ENCODE results near the gene NRL. TPM values are rescaled to one million over a fixed set of nuclear protein-coding genes. Genes with fewer than 3 reads are reported as not detected.

Gene NRL
- total RNA-seq, 1 experiment from 2014 or later = 3.1 TPM

- DNase-seq (ENCODE audit: low read depth) = no peak
Observed at GRCh38 chr14:24098927-24099813, 15.6 kb downstream of the NRL start.

DNA sequence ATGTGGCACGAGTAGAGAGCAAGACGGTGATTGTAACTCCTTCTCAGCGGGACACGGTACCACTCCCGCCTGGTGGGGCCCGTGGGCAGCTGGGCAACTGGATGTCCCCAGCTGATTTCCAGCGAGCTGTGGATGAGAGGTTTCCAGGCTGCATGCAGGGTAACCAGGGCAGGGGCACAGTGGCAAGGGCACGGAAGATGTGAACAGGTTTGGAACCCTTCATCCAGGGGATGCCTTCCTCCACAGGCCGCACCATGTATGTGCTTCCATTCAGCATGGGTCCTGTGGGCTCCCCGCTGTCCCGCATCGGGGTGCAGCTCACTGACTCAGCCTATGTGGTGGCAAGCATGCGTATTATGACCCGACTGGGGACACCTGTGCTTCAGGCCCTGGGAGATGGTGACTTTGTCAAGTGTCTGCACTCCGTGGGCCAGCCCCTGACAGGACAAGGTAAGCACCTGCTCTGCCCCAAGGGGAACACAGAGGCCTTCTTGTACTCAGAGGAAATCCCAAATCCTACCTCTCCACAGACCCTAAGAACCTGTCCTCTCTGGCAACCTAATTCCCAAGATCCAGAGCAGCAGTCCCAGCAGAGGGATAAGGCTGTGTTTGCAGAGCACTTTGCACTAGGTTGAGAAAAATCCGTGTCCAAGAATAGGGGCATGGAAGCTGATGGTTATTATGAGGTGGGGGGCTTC is 16.4 kb downstream of the NRL start:
- DNase-seq (ENCODE audit: low read depth) = no peak

- DNase-seq (ENCODE audit: low read depth) = no peak
Observed at GRCh38 chr14:24096545-24097181, 18.1 kb downstream of the NRL start.

DNA sequence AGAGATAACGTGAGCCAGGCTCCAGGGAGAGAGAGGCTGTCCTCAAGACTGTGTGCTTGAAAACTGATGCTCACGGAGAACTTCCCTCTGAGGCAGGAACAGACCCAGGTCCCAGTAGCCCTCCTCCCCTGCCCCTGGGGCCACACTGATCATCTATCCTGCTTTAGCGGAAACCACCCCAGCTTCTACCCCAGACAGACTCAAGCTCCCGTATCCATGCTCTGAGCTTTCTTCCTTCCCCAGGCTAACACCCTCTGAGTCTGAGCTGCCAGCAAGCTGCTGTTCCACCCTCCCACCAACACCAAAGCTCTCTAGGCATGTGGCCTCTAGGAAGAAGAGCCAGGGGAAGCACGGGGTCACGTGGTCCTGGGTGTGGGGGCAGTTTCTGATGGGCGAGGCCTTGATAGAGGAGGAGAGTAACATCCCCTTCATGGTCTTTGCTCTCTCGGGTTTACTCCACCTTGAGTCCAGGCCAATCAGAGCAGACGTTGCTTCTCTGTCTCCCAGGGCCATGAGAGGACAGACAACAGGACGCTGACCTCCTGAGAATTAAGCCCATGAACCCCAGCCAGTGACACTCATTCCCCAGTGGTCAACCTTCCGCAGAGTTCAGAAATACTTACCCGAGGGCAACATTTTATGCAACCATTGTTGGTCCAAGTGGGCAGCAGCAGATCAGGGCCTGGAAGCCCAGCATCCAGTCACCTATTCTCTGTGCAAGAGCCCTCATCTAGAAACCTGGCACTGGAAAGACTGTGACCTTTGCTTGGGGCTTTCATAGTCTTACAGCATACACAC is 19.3 kb downstream of the NRL start:
- DNase-seq (ENCODE audit: low read depth) = peak; percentile 69

GRCh38 chr14:24094841-24095270 is 19.9 kb downstream of the NRL start:
- DNase-seq (ENCODE audit: low read depth) = peak; percentile 49

DNA sequence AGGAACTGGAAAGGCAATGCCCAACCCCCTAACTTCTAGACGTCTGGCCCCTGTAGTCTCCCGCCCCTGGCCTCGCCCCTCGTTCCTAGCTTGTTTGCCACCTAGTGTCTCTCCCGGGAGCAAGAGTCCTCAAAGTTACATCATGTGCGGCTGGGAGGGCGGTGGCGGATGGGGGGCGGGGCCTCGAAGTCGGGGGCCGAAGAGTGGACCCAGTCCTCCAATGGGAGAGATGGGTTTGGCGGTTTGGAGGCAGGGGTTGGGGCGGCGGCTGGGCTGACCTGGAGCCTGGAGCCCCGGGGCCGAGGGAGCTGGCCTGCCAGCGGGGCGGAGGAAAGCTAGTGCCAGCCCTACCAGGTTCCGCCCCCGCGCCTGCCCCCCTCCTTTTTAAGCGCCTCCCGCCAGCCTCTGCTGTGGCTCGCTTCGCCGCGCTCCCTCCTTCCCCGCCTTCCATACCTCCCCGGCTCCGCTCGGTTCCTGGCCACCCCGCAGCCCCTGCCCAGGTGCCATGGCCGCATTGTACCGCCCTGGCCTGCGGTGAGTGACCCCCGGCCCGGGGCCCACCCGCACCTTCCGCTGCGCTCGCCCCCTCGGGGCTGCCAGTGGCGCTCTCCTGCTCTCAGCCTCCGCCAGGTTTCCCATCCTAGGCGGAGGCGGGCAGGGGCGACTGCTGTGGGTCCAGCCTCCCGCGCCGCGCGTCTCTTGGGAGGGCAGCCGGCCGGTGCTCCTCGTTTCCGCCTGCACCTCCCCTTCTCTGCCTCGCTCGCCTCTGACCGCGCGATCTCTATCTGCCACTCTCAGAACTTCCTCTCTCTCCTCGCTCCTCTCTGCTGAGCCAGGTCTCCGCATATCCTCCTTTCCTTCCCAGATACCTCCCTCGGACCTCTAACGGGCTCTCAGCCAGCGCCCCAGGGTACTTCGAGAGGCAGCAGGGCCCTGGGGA is 20.6 kb downstream of the NRL start, which contains the start of gene PCK2:
Gene PCK2, plus strand, starts transcription at position 411 of the 940 bp plus-strand sequence. Its CDS starts 95 bp downstream, at position 506.
- DNase-seq (ENCODE audit: low read depth) = peak; percentile 96

- no peak for DNase-seq (ENCODE audit: low read depth)
Observed at GRCh38 chr14:24093207-24093900, 21.4 kb downstream of the NRL start.

GRCh38 chr14:24092505-24093206 is 22.1 kb downstream of the NRL start:
- DNase-seq (ENCODE audit: low read depth) = no peak

- no peak for DNase-seq (ENCODE audit: low read depth)
Observed at GRCh38 chr14:24092110-24092504, 22.6 kb downstream of the NRL start.

DNA sequence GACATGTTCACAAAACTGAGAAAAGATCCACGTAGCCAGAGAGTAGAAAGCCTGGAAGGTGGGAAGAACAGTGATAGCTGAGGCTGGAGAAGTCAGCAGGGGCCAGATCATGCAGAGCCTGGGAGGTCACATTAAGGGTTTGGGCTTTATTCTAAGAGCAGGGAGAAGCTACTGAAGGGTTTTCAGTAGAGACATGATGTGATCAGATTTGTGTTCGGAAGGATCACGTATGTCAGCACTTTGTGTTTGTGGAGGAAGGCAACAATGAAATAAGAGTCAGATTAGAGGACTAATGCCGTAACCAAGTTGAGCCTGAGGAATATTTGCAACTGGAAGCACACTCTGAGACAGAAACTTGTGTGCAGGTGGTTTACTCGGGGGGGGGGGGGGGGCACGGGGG is 24.9 kb downstream of the NRL start:
- DNase-seq (ENCODE audit: low read depth) = no peak

DNA sequence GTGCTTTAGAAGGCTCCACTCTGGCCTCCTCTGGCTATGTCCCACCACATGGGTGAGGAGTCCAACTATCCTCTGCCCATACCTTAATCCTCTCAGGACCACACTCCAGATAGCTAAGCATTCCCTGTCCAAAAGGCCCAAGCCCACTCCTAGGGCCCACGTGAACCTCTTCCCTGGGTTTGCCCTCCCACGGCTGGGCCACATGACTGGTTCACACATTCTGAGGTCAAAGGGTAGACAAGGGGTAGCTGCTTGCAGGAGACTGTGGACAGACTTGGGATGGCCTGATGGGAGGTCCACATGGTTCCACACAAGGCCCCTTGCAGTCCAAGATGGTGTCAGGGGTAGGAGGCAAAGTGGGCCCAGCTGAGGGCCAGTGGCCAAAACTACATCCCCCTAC is 26.7 kb downstream of the NRL start:
- DNase-seq (ENCODE audit: low read depth) = no peak

GRCh38 chr14:24087004-24087403 is 27.7 kb downstream of the NRL start:
- no peak for DNase-seq (ENCODE audit: low read depth)

GRCh38 chr14:24086193-24086955 is 28.4 kb downstream of the NRL start:
- DNase-seq (ENCODE audit: low read depth) = no peak

DNA sequence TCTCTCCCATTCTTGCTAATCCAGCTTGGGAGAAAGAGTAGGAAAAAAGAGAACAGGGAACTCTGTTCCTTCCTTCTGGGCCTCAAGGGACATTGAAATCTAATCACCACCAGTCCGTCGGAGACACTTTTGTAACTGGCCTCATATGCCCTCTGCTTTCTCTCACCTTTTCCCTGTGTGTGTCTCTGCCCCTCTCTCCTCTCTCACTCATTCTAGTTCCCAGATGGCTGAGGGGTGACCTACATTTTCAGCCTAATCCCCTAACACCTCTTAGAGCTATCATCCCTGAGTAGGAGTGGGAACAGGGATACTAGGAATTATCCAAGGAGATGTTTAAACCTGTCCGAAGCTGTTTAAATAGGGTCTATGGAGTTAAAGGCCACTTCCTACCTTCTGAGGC is 29.5 kb downstream of the NRL start:
- DNase-seq (ENCODE audit: low read depth) = no peak

GRCh38 chr14:24084440-24084839 is 30.3 kb downstream of the NRL start:
- no peak for DNase-seq (ENCODE audit: low read depth)

DNA sequence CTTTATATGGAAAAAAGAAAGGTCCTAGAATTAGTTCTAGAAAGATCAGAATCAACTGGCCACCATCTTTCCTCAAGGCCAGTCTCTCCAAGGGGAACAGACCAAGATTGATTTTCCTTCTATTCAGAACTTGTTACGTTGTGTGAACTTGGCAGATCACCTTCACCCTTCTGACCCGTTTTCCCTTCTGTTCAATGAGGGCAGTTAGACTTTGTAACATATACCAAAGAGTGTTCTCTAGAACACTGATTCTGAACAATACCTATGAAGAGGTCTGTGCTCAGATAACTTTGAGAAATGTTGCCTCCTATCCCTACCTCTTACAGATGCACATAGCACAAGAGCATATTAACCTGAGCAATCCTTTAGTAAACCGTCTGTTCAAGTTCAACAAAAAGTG is 31.3 kb downstream of the NRL start:
- DNase-seq (ENCODE audit: low read depth) = no peak

DNA sequence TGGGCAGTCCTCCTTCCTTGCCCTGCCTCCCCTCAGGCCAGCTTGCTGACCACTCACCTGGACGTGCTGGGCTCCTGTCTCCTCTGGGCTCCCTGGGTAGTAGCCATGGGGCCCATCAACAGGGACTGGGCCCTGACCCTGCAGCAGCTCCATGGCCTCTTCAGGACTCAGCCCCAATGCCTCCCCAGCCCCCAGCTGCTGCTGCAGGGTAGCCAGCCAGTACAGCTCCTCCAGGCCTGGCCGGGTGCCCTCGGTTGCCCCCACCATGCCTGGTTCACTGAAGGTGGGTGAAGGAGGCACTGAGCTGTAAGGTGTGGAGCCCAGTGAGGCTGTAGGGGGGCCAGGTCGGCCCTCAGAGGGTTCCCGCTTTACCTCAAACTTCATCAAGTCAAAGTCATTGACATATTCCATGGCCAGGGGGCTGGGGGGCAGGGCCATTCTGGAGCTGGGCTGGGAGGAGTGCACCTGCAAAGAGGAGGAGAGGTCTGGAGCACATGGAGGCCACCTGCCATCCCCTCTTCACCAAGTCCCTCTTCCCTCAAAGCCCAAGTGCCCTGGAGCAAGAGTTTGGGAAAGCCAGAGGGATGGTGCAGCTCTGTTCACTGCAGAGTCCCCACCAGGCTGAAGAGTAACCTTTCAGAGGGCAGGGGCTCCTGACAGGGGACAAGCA is 32.2 kb downstream of the NRL start:
- no peak for DNase-seq (ENCODE audit: low read depth)

GRCh38 chr14:24081739-24082211 is 33.0 kb downstream of the NRL start:
- no peak for DNase-seq (ENCODE audit: low read depth)
